HG02678 (cell line): Measurements from ENCODE around the gene TANC1.
"Not testable (repeated sequence)": the region's sequence is repeated elsewhere in the genome, so short reads cannot be mapped to it uniquely, and the experiment has no call there.

Experiments
- ATAC-seq: cut with Tn5 transposase; IDR thresholded peaks from one replicate; pipeline ENCODE4 v1.9.1; 2021; ENCODE audit warnings: mild to moderate bottlenecking, moderate library complexity; ENCODE audit not compliant: unreplicated experiment

TANC1 gene

GRCh38 chr2:159082119-159082518 is 113.7 kb downstream of the TANC1 start:
- no peak for ATAC-seq

GRCh38 chr2:159084384-159085370 is 116.2 kb downstream of the TANC1 start:
- no peak for ATAC-seq

GRCh38 chr2:159086342-159086741 is 117.9 kb downstream of the TANC1 start:
- no peak for ATAC-seq

GRCh38 chr2:159086826-159087225 is 118.4 kb downstream of the TANC1 start:
- ATAC-seq: no peak

GRCh38 chr2:159088906-159089305 is 120.5 kb downstream of the TANC1 start:
- ATAC-seq: no peak

- ATAC-seq: no peak
Observed at GRCh38 chr2:159089543-159089942, 121.1 kb downstream of the TANC1 start.

GRCh38 chr2:159090514-159091201 is 122.2 kb downstream of the TANC1 start:
- peak; percentile 57 for ATAC-seq

GRCh38 chr2:159091381-159091780 is 122.9 kb downstream of the TANC1 start:
- ATAC-seq: no peak

- no peak for ATAC-seq
Observed at GRCh38 chr2:159091976-159092375, 123.5 kb downstream of the TANC1 start.

GRCh38 chr2:159093497-159093896 is 125.1 kb downstream of the TANC1 start:
- no peak for ATAC-seq

- no peak for ATAC-seq
Observed at GRCh38 chr2:159094173-159094737, 125.8 kb downstream of the TANC1 start.

GRCh38 chr2:159095813-159096212 is 127.4 kb downstream of the TANC1 start:
- ATAC-seq: no peak

GRCh38 chr2:159096302-159096855 is 127.9 kb downstream of the TANC1 start:
- ATAC-seq: not testable (repeated sequence)

GRCh38 chr2:159096901-159097300 is 128.5 kb downstream of the TANC1 start:
- no peak for ATAC-seq

GRCh38 chr2:159098361-159098760 is 129.9 kb downstream of the TANC1 start:
- no peak for ATAC-seq

GRCh38 chr2:159098921-159099411 is 130.5 kb downstream of the TANC1 start:
- ATAC-seq: no peak

GRCh38 chr2:159101755-159102489 is 133.5 kb downstream of the TANC1 start:
- ATAC-seq: no peak

- ATAC-seq: no peak
Observed at GRCh38 chr2:159103411-159103810, 135.0 kb downstream of the TANC1 start.

GRCh38 chr2:159106109-159106508 is 137.7 kb downstream of the TANC1 start:
- ATAC-seq: no peak

- no peak for ATAC-seq
Observed at GRCh38 chr2:159108181-159108893, 139.9 kb downstream of the TANC1 start.
